ENCODE measurements around the gene FANCD2OS.
"Not testable (repeated sequence)": the region's sequence is repeated elsewhere in the genome, so short reads cannot be mapped to it uniquely, and the experiment has no call there.

FANCD2OS gene, protein sequence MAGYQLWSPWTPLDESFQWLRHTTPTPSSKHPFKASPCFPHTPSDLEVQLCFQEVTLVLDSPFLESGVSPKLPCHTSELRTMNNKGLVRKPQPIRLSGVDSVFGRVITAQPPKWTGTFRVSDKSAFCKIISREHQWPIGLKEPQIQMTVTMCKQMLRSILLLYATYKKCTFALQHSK

DNA sequence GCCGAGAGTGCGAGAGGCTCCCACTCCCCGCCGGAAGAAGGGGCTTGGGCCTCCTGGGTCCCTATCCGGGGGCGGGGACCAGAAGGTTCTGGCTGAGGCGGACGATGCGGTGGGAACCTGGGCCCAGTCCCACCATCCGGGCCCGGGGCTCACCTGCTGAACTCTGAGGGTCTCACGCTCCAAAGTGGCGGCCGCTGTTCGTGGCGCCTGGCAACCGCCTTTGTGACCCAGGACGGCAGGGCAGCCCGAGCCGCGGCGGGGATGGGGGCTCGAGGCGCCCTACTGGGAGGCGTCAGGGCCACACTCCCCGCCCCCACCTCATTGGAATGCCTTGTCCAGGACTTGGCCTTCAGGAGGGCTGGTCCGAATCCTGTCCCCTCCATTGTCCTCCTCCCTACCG lies at the start of gene FANCD2OS:
Gene FANCD2OS, minus strand, starts transcription at position 165 of the 400 bp plus-strand sequence. CDS start 3,481 bp downstream, outside the sequence.
- DNase-seq (ENCODE audit: low spot score) = no peak

DNA sequence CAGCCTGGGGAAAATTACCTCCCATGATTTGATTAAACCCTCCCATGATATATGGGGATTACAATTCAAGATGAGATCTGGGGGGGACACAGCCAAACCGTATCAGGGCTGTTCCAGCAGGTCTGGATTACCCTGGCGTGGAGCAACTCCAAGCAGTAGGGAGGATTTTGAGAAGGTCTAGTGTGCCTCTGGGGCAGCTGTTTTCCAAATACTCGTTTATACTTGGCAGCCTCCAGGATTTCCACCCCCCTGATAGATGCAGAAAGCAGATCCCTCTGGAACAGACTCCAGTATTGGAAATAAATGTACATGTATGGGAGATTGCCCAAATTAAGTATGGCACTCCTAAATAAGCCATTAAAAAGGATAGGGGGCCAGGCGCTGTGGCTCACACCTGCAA lies 49.0 kb upstream of the FANCD2OS start:
- no peak for DNase-seq (ENCODE audit: low spot score)

DNA sequence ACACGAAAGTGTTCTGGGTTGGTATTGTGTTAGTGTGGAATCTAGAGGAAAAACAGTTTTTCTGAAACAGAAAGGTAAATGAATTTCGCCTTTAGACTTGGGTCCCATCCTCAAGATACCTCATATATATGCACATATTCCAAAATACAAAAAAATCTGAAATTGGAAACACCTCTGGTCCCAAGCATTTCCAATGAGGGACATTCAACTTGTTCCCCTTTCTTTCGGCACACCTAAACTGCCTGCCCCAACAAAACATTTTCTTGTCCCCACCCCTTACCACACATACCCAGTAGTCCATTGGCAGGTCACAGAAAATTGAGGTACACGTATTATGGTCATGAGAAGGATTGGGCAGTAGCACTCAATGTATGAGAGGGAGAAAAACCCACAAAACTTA lies 47.6 kb upstream of the FANCD2OS start:
- DNase-seq (ENCODE audit: low spot score) = no peak

DNA sequence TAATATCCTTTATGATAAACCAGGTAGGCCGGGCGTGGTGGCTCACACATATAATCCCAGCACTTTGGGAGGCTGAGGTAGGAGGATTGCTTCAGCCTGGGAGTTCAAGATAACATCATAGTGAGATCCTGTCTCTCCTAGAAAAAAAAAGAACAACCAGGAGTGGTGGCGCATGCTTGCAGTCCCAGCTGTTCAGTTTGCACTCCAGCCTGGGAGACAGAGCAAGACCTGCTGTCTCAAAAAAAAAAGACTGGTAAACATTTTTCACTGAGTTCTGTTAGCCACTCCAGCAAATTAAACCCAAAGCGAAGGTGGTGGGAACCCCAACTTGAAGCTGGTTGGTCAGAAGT lies 47.0 kb upstream of the FANCD2OS start:
- DNase-seq (ENCODE audit: low spot score) = no peak

DNA sequence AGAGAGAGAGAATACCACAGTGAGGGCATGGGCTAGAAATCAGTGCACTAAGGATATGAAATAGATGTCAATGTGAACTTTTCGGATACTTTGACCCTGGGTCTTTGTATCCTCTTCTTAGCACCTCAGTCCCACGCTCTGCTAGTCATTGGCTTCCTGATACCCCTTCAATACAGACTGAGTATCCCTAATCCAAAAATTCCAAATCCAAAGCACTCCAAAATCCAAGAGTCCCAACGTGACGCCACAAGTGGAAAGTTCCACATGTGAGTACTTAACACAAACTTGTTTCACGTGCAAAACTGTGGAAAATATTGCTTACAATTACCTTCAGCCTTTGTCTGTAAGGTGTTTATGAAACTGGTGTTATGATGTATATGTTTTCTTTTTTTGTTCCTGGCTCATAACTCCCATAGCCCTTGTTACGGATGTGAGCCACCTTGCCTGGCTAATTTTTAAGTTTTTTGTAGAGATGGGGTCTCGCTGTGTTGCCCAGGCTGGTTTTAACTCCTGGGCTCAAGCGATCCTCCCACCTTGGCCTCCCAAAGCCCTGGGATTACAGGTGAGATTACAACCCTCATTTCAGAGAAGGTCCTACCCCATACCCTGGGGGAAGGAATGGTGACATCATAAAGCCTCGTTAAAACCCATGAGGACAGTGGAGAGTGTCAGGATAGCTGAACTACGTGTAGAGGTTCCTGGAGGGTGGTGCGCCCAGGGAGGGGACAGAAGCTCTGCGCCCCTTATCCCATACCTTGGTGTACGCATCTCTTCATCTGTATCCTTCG lies 46.5 kb upstream of the FANCD2OS start:
- DNase-seq (ENCODE audit: low spot score) = no peak

DNA sequence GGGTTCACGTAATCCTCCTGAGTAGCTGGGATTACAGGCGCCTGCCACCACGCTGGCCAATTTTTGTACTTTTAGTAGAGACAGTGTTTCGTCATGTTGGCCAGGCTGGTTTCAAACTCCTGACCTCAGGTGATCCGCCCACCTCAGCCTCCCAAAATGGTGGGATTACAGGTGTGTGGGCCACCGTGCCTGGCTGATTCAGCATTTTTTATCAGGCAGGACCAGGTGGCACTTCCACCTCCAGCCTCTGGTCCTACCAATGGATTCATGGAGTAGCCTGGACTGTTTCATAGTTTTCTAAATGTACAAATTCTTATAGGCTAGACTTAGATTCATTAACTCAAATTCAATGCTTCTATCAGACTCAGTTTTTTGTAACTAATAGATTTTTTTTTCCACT lies 42.9 kb upstream of the FANCD2OS start:
- no peak for DNase-seq (ENCODE audit: low spot score)

DNA sequence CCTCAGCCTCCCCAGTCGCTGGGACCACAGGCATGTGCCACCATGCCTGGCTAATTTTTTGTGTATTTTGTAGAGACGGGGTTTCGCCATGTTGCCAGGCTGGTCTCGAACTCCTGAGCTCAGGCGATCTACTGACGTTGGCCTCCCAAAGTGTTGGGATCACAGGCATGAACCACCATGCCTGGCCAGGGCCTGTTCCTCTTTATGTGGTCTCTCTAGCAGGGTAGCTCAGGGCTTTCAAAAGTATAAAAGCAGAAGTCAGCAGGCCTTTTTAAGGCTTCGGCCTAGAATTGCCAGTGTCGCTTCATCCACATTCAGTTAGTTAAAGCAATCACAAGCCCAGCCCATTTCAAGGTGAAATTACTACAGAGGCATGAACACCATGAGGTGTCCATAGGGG lies 41.2 kb upstream of the FANCD2OS start:
- DNase-seq (ENCODE audit: low spot score) = no peak

DNA sequence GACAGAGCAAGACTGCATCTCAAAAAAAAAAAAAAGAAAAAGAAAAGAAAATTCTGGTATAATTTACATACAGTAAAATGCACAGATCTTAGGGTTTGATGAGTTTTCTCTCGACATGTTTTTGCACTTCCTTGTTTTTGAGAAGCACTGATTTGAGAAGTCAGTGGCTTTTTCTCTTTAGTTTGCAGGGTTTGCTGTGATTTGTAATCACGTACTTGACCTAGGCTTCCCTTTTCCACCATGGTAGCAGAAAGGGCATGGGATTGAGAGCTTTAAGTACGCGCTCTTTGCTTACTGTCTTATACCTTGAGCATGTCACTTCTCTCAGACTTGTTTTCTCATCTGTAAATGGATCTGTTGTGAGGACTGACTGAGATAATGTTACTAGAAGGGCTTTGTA lies 37.6 kb upstream of the FANCD2OS start:
- DNase-seq (ENCODE audit: low spot score) = no peak

DNA sequence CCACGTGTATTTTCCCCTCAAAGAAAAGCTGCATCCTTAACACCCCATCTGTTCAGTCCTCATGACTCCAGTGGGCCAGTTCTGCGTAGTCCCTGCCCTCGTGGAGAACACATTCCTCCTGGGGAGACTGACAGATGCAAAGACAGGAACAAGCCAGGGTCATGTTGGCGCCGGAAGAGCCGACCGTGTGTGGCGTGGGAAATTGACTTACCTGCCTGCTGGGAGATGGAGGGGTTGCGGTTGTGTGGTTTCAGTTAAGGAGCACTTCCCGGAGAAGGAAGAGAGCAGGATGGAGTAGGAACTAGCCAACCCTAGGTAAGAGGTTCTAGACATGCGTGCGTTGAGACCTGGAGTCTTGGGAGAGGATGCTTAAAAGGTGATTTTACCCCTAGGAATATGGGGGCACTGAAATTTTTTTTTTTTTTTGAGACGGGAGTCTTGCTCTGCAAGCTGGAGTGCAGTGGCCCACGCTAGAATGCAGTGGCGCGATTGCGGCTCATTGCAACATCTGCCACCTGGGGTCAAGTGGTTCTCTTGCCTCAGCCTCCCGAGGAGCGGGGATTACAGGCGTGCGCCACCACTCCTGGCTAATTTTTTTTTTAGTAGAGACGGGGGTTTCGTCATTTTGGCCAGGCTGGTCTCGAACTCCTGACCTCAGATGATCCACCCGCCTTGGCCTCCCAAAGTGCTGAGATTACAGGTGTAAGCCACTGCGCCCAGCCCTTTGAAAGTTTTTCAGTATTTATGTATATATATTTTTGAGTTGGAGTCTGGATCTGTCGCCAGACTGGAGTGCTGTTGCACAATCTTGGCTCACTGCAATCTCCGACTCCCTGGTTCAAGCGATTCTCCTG lies 34.9 kb upstream of the FANCD2OS start:
- DNase-seq (ENCODE audit: low spot score) = no peak

DNA sequence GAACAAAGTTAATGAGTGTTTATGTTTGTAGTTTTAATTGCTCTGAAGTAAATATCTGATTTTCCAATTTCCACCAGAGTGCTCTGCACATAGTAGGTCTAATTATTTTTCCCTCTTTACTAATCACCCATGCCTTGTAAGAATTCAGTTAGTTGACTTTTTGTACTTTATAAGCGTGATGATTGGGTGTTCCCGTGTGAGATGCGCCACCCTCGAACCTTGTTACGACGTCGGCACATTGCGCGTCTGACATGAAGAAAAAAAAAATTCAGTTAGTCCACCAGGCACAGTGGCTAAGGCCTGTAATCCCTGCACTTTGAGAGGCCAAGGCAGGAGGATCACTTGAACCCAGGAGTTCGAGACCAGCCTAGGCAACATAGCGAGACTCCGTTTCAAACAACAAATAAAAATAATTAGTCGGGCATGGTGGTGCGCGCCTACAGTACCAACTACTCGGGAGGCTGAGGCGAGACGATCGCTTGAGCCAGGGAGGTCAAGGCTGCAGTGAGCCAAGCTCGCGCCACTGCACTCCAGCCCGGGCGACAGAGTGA lies 33.0 kb upstream of the FANCD2OS start:
- DNase-seq (ENCODE audit: low spot score) = no peak

DNA sequence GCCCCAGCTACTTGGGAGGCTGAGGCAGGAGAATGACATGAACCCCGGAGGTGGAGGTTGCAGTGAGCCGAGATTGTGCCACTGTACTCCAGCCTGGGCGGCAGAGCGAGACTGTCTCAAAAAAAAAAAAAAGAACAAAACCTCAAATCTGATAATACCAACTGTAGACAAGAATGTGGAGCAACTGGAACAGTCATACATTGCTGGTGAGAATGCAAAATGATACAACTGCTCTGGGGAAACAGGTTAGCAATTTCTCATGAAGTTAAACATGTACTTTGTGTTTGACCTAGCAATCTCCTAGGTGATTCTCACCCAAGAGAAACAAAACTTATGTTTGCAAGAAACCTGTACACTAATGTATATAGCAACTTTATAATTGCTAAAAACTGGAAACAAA lies 29.1 kb upstream of the FANCD2OS start:
- no peak for DNase-seq (ENCODE audit: low spot score)

DNA sequence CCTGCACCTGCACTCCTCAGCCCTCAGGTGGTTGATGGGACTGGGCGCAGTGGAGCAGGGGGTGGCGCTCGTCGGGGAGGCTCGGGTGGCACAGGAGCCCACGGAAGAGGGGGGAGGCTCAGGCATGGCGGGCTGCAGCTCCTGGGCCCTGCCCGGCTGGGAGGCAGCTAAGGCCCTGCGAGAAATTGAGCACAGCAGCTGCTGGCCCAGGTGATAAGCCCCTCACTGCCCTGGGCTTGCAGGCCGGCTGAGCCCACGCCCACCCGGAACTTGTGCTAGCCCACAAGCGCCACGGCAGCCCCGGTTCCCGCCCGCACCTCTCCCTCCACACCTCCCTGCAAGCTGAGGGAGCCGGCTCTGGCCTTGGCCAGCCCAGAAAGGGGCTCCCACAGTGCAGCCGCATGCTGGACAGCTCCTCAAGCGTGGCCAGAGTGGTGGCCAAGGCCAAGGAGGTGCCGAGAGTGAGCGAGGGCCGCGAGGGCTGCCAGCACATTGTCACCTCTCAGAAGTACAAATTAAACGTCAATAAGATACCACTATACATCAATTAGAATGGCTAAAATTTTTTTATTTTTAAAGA lies 28.5 kb upstream of the FANCD2OS start:
- DNase-seq (ENCODE audit: low spot score) = no peak

DNA sequence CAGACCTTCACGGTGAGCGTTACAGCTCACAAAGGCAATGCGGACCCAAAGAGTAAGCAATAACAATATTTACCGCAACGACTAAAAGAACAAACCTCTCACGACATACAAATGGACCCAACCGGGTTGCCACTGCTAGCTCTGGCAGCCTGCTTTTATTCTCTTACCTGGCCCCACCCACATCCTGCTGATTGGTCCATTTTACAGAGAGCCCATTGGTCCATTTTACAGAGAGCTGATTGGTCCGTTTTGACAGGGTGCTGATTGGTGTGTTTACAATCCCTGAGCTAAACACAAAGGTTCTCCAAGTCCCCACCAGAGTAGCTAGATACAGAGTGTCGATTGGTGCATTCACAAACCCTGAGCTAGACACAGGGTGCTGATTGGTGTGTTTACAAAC lies 27.8 kb upstream of the FANCD2OS start:
- DNase-seq (ENCODE audit: low spot score) = not testable (repeated sequence)

DNA sequence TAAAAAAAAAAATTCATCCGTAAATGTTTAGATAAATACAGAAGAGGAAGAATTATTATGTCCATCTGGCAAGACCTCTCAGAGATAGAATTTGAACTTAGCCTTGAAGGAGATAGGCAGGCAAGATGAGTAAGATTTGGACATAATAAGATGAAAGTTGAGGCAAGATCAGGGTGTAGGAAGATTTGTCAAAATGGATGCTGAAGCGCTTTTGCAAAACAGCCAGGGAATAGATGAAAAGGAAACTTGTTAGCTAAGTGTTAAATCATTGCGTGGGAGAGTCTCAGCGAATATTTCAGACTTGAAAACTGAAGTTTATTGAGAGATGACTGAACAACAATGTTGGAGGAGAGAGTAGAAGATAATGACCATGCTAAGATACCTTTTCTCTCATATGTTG lies 14.7 kb upstream of the FANCD2OS start:
- no peak for DNase-seq (ENCODE audit: low spot score)

DNA sequence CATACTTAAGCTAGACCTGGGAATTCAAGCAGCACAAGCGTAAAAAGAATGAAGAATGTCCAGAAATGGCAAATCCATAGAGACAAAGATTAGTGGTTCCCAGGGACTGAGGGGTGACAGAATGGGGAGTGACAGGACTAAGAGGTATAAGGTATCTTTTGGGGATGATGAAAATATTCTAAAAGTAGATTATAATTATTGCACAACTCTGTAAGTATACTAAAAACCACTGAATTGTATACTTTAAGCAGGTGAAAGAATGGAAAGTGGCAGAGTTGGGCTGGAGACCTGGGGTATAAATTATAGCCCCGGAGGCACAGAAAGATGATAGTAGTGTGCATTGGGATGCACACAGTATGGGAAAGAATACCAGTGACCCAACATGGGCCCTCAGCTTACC lies 13.0 kb upstream of the FANCD2OS start:
- DNase-seq (ENCODE audit: low spot score) = no peak

DNA sequence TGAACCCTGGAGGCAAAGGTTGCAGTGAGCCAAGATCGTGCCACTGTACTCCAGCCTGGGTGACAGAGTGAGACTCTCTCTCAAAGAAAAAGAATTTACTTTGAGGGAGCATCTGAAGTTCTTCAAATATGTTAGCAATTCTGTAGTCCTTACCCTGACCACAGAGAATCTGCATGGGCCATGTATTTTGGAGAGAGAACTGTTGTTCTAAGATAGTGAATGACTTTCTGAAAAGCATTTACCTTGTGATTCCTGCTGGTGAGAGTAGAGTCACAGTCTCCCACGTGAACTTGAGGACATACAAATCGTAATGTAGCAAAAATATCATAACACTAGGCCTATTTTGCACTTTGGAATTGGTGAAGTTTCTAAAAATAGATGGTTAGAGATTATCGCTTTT lies 11.3 kb upstream of the FANCD2OS start:
- DNase-seq (ENCODE audit: low spot score) = no peak

DNA sequence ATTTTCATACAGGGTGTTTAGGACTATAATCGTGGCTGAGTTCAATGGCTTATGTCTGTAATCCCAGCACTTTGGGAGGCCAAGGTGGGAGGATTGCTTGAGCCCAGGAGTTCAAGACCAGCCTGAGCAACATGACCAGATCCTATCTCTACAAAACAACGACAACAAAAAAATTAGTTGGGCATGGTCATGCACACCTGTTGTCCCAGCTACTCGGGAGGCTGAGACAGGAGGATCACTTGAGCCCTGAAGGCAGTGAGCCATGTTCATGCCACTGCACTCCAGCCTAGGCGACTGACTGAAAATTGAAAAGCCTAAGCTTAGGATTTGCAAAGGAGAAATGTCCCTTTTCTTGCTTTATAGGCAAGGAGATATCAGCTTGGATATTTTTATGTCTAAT lies 8.9 kb upstream of the FANCD2OS start:
- no peak for DNase-seq (ENCODE audit: low spot score)

DNA sequence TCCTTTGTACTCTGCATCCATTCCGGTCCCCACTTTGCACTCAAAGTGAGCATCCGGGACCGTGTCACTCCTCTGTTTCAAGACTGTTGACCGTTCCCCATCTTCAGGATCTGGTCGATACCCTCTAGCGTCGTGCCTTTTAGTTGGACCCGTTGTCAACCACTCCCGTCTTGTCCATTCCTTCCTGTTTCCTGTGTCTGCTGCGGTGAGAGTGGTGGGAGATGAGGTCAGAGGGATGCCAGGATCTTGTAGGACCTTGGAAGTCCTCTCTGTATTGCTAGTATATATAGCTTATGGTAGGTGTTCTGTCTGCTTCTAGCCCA lies 8.0 kb upstream of the FANCD2OS start:
- DNase-seq (ENCODE audit: low spot score) = peak; percentile 45

DNA sequence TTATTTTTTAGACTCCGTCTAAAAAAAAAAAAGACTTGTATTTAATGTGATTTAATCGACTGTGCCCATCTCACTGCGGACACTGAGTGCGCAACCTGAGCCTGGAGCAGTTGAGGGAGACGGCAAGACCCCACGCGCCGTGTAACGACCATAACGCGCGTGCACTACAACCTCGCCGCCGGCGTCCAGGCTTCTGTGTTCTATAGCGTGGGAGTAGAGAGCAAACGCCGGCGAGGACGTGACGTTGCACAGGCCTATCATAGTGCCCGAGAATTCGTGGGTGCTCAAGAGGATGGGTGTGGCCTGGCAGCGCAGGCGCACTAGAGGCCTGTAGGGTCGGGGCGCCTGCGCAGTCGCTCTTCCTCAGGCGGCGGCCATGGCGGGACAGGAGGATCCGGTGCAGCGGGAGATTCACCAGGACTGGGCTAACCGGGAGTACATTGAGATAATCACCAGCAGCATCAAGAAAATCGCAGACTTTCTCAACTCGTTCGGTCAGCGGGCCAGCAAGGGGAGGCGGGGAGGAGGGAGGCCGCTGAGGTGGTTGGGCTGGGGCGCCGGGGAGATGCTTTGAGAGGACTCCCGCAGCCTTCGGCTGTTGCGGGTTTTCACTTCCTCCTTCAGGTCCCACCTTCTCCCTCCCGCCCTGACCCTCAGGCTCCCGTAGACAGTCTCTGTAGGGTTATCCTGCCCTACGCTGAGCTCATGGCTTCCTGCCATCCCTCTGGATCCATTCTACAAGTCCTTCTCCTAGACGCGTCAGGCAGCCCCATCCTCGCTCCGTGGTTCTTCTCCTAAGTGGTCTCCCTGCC lies 7.5 kb upstream of the FANCD2OS start, which contains the start of gene BRK1:
Gene BRK1, plus strand, starts transcription at position 350 of the 812 bp plus-strand sequence. Its CDS starts 27 bp downstream, at position 377.
- peak; percentile 100 for DNase-seq (ENCODE audit: low spot score)

DNA sequence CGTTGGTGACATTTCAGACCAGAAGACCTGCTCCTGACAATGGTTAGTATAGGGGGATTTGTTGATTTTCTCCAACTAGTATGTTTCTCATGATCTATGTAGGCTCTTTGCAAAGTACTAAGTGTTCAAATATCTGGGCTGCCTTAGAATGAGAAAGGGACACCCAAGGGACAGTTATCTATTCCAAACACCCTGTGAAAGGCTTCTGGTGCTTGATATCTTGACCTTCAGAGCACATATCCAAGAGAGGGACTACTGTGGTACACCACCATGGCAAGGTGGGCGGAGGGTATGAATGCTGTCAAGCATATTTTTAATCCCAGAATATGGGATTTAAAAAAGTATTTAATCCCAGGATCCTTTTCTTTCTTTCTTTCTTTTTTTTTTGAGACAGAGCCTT lies 1.1 kb downstream of the FANCD2OS start:
- no peak for DNase-seq (ENCODE audit: low spot score)

DNA sequence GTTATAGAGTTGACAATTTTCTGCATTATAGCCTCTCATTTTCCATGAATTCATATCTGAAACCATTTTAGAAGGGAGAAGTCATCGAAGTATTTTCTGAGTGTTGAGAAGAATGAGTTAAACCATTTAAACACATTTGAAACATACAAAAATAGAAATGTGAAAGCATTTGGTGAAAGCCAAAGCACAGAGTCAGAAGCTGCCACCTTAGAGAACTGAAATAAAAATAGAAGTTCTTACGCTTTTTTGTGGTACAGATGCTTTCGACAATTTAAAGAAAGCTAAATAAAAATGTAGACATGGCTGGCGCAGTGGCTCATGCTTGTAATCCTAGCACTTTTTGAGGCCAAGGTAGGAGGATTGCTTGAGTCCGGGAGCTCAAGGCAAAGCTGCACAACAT lies 9.0 kb downstream of the FANCD2OS start:
- DNase-seq (ENCODE audit: low spot score) = no peak

DNA sequence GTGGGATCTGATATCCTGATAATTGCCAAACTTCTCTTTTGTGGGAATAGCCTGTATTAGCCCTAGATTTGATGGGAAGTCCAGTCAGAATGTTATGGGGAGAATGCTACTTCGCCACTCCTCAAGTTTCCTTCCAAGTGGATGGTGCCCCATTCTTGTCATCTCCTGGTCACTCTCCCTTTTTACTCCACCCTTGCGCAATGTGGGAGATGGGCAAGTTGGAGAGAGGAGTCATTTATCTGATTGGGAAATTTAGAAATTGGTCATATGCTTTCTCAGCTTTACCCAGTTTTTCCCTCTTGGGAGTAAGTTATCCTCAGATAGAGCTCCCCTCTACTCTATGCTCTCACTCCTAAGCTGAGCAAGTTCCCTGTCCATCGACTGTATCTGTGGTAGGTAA lies 14.4 kb downstream of the FANCD2OS start:
- no peak for DNase-seq (ENCODE audit: low spot score)
